ENCODE results near the gene DNPEP. TPM values are rescaled to one million over a fixed set of nuclear protein-coding genes. Genes with fewer than 3 reads are reported as not detected.

Gene DNPEP
- total and polyA plus RNA-seq, 2 experiments from 2014 or later = 49.2 to 67.9 TPM

DNA sequence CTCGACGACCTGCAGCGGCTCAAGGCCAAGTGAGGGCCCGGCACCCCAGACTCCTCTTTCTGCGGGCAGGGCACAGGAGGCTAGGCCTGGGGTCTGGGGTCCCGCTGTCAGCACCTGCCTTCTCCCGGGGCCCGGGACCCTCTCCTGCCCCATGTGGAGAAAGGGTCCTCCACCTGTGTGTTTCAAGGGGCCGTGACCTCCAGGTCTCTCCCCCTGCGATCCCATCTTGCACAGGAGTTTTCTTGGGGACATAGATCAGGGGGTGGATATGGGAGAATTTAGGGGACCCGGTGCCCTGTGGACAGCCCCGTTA, 31.3 kb upstream of the DNPEP start:
- H3K4me3 Mint-ChIP-seq = peak overlapping the region; percentile 42
- H3K36me3 Mint-ChIP-seq (ENCODE audit: low read depth) = no peaks in the 10 kb centered on the region
- Histone ChIP-seq H2AFZ (peak overlapping the region; percentile 85; the same call in 1 of the 2 replicates), H4K20me1 (replicated peaks; ENCODE audit: insufficient read depth) (no peaks in the 10 kb centered on the region), H3F3A (replicated peaks; ENCODE audit: low read depth) (0 out of 2 replicates have a peak, but pooled peaks cover 8% of the 10 kb centered on the region), H3K9me2 (ENCODE audit: insufficient read depth) (0 out of 2 replicates have a peak, but pooled peaks cover 3% of the 10 kb centered on the region), H3K36me3 (ENCODE audit: insufficient read depth) (no peaks in the 10 kb centered on the region), H3K27me3 (ENCODE audit: insufficient read depth) (peaks cover 46% of the 10 kb centered on the region), H3K79me2 (replicated peaks; ENCODE audit: insufficient read depth) (no peaks in the 10 kb centered on the region), H3K27ac (ENCODE audit: low read depth) (no peak overlapping the region), H3K4me2 (peak overlapping the region; percentile 80), H3K4me3 (peak overlapping the region; percentile 52), H3K4me1 (ENCODE audit: insufficient read depth) (peaks cover 28% of the 10 kb centered on the region)
- DNase-seq (ENCODE audit: low spot score) = no peak
- no peak overlapping the region for H3K27ac Mint-ChIP-seq
- ATAC-seq = no peak
- H3K9me3 Mint-ChIP-seq = no peaks in the 10 kb centered on the region
- H3K4me1 Mint-ChIP-seq = peaks cover 24% of the 10 kb centered on the region
- TF ChIP-seq ZNF114 (CRISPR knock-in tag; IDR thresholded peaks at IDR 0.05) (no peak), EZH2 (IDR thresholded peaks at IDR 0.05; ENCODE audit: low read depth, unreplicated experiment) (no peak), JUNB (IDR thresholded peaks at IDR 0.05; ENCODE audit: unreplicated experiment) (no peak), STAT1 (IDR thresholded peaks at IDR 0.05; ENCODE audit: unreplicated experiment) (no peak), EZH2phosphoT487 (IDR thresholded peaks at IDR 0.05; ENCODE audit: unreplicated experiment) (no peak), NANOG (IDR thresholded peaks at IDR 0.05; ENCODE audit: borderline replicate concordance) (no peak), CREB1 (CRISPR knock-in tag; IDR thresholded peaks at IDR 0.05; ENCODE audit: low read depth) (no peak), ZNF331 (CRISPR knock-in tag; IDR thresholded peaks at IDR 0.05; ENCODE audit: low read depth) (no peak), POLR2AphosphoS5 (IDR thresholded peaks at IDR 0.05; ENCODE audit: low read depth) (no peak)
- TF ChIP-seq, protein P1, sequence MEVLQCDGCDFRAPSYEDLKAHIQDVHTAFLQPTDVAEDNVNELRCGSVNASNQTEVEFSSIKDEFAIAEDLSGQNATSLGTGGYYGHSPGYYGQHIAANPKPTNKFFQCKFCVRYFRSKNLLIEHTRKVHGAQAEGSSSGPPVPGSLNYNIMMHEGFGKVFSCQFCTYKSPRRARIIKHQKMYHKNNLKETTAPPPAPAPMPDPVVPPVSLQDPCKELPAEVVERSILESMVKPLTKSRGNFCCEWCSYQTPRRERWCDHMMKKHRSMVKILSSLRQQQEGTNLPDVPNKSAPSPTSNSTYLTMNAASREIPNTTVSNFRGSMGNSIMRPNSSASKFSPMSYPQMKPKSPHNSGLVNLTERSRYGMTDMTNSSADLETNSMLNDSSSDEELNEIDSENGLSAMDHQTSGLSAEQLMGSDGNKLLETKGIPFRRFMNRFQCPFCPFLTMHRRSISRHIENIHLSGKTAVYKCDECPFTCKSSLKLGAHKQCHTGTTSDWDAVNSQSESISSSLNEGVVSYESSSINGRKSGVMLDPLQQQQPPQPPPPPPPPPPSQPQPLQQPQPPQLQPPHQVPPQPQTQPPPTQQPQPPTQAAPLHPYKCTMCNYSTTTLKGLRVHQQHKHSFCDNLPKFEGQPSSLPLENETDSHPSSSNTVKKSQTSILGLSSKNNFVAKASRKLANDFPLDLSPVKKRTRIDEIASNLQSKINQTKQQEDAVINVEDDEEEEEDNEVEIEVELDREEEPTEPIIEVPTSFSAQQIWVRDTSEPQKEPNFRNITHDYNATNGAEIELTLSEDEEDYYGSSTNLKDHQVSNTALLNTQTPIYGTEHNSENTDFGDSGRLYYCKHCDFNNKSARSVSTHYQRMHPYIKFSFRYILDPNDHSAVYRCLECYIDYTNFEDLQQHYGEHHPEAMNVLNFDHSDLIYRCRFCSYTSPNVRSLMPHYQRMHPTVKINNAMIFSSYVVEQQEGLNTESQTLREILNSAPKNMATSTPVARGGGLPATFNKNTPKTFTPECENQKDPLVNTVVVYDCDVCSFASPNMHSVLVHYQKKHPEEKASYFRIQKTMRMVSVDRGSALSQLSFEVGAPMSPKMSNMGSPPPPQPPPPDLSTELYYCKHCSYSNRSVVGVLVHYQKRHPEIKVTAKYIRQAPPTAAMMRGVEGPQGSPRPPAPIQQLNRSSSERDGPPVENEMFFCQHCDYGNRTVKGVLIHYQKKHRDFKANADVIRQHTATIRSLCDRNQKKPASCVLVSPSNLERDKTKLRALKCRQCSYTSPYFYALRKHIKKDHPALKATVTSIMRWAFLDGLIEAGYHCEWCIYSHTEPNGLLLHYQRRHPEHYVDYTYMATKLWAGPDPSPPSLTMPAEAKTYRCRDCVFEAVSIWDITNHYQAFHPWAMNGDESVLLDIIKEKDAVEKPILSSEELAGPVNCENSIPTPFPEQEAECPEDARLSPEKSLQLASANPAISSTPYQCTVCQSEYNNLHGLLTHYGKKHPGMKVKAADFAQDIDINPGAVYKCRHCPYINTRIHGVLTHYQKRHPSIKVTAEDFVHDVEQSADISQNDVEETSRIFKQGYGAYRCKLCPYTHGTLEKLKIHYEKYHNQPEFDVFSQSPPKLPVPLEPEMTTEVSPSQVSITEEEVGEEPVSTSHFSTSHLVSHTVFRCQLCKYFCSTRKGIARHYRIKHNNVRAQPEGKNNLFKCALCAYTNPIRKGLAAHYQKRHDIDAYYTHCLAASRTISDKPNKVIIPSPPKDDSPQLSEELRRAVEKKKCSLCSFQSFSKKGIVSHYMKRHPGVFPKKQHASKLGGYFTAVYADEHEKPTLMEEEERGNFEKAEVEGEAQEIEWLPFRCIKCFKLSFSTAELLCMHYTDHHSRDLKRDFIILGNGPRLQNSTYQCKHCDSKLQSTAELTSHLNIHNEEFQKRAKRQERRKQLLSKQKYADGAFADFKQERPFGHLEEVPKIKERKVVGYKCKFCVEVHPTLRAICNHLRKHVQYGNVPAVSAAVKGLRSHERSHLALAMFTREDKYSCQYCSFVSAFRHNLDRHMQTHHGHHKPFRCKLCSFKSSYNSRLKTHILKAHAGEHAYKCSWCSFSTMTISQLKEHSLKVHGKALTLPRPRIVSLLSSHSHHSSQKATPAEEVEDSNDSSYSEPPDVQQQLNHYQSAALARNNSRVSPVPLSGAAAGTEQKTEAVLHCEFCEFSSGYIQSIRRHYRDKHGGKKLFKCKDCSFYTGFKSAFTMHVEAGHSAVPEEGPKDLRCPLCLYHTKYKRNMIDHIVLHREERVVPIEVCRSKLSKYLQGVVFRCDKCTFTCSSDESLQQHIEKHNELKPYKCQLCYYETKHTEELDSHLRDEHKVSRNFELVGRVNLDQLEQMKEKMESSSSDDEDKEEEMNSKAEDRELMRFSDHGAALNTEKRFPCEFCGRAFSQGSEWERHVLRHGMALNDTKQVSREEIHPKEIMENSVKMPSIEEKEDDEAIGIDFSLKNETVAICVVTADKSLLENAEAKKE (CRISPR knock-in tag; IDR thresholded peaks at IDR 0.05) = no peak
- TF ChIP-seq, protein P2, sequence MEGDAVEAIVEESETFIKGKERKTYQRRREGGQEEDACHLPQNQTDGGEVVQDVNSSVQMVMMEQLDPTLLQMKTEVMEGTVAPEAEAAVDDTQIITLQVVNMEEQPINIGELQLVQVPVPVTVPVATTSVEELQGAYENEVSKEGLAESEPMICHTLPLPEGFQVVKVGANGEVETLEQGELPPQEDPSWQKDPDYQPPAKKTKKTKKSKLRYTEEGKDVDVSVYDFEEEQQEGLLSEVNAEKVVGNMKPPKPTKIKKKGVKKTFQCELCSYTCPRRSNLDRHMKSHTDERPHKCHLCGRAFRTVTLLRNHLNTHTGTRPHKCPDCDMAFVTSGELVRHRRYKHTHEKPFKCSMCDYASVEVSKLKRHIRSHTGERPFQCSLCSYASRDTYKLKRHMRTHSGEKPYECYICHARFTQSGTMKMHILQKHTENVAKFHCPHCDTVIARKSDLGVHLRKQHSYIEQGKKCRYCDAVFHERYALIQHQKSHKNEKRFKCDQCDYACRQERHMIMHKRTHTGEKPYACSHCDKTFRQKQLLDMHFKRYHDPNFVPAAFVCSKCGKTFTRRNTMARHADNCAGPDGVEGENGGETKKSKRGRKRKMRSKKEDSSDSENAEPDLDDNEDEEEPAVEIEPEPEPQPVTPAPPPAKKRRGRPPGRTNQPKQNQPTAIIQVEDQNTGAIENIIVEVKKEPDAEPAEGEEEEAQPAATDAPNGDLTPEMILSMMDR (conservative IDR thresholded peaks at IDR 0.05; ENCODE audit: low read depth in 2 of 2) = no peak
- TF ChIP-seq, protein P3, sequence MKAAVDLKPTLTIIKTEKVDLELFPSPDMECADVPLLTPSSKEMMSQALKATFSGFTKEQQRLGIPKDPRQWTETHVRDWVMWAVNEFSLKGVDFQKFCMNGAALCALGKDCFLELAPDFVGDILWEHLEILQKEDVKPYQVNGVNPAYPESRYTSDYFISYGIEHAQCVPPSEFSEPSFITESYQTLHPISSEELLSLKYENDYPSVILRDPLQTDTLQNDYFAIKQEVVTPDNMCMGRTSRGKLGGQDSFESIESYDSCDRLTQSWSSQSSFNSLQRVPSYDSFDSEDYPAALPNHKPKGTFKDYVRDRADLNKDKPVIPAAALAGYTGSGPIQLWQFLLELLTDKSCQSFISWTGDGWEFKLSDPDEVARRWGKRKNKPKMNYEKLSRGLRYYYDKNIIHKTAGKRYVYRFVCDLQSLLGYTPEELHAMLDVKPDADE (IDR thresholded peaks at IDR 0.05) = no peak
- TF ChIP-seq, protein P4, sequence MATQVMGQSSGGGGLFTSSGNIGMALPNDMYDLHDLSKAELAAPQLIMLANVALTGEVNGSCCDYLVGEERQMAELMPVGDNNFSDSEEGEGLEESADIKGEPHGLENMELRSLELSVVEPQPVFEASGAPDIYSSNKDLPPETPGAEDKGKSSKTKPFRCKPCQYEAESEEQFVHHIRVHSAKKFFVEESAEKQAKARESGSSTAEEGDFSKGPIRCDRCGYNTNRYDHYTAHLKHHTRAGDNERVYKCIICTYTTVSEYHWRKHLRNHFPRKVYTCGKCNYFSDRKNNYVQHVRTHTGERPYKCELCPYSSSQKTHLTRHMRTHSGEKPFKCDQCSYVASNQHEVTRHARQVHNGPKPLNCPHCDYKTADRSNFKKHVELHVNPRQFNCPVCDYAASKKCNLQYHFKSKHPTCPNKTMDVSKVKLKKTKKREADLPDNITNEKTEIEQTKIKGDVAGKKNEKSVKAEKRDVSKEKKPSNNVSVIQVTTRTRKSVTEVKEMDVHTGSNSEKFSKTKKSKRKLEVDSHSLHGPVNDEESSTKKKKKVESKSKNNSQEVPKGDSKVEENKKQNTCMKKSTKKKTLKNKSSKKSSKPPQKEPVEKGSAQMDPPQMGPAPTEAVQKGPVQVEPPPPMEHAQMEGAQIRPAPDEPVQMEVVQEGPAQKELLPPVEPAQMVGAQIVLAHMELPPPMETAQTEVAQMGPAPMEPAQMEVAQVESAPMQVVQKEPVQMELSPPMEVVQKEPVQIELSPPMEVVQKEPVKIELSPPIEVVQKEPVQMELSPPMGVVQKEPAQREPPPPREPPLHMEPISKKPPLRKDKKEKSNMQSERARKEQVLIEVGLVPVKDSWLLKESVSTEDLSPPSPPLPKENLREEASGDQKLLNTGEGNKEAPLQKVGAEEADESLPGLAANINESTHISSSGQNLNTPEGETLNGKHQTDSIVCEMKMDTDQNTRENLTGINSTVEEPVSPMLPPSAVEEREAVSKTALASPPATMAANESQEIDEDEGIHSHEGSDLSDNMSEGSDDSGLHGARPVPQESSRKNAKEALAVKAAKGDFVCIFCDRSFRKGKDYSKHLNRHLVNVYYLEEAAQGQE (IDR thresholded peaks at IDR 0.05; ENCODE audit: unreplicated experiment) = no peak
- peaks cover 41% of the 10 kb centered on the region for H3K27me3 Mint-ChIP-seq (ENCODE audit: insufficient read depth, low read depth, poor library complexity)
